ENCODE results near the gene DSPP.
"Not testable (repeated sequence)": the region's sequence is repeated elsewhere in the genome, so short reads cannot be mapped to it uniquely, and the experiment has no call there.

DSPP gene

GRCh38 chr4:87608229-87608628, at the start of gene DSPP:
DSPP (plus strand) TSS chr4:87608529; CDS start chr4:87610909, 2,380 bp downstream.
- FAIRE-seq: no peak

- no peak for FAIRE-seq
These were observed 49.1 kb upstream of the DSPP start for GRCh38 chr4:87559090-87559837.

- no peak for FAIRE-seq
These were observed 47.5 kb upstream of the DSPP start for GRCh38 chr4:87560802-87561201.

GRCh38 chr4:87565746-87566145, 42.6 kb upstream of the DSPP start:
- FAIRE-seq: no peak

GRCh38 chr4:87566276-87566675, 42.1 kb upstream of the DSPP start:
- FAIRE-seq: no peak

GRCh38 chr4:87567191-87567590, 41.1 kb upstream of the DSPP start:
- no peak for FAIRE-seq

- FAIRE-seq: no peak
These were observed 38.0 kb upstream of the DSPP start for GRCh38 chr4:87570290-87570805.

GRCh38 chr4:87574376-87574775, 34.0 kb upstream of the DSPP start:
- not testable (repeated sequence) for FAIRE-seq

GRCh38 chr4:87574996-87575395, 33.3 kb upstream of the DSPP start:
- no peak for FAIRE-seq

GRCh38 chr4:87575408-87575807, 32.9 kb upstream of the DSPP start:
- FAIRE-seq: no peak

- FAIRE-seq: no peak
These were observed 32.3 kb upstream of the DSPP start for GRCh38 chr4:87575983-87576382.

- no peak for FAIRE-seq
These were observed 28.9 kb upstream of the DSPP start for GRCh38 chr4:87579478-87579877.

GRCh38 chr4:87580057-87580456, 28.3 kb upstream of the DSPP start:
- FAIRE-seq: no peak

GRCh38 chr4:87584222-87584908, 24.0 kb upstream of the DSPP start:
- no peak for FAIRE-seq

- FAIRE-seq: peak; percentile 95
These were observed 18.8 kb upstream of the DSPP start for GRCh38 chr4:87589531-87589930.

- no peak for FAIRE-seq
These were observed 16.2 kb upstream of the DSPP start for GRCh38 chr4:87592124-87592523.

GRCh38 chr4:87601361-87601760, 7.0 kb upstream of the DSPP start:
- FAIRE-seq: no peak

GRCh38 chr4:87614292-87614890, 6.1 kb downstream of the DSPP start:
- no peak for FAIRE-seq

- no peak for FAIRE-seq
These were observed 7.9 kb downstream of the DSPP start for GRCh38 chr4:87616268-87616667.

- FAIRE-seq: no peak
These were observed 11.8 kb downstream of the DSPP start for GRCh38 chr4:87620086-87620485.

GRCh38 chr4:87620491-87620890, 12.2 kb downstream of the DSPP start:
- no peak for FAIRE-seq

GRCh38 chr4:87622303-87622702, 14.0 kb downstream of the DSPP start:
- FAIRE-seq: no peak

- FAIRE-seq: no peak
These were observed 16.4 kb downstream of the DSPP start for GRCh38 chr4:87624698-87625097.

- FAIRE-seq: no peak
These were observed 23.3 kb downstream of the DSPP start for GRCh38 chr4:87631668-87632067.

Data from endometrium (tissue), 2 donors.